Parathyroid adenoma (tissue), 2 donors: ENCODE data around the gene HOXA7.

ENCODE experiments used
- H2AFZ ChIP-seq: fragments of 300-600 bp; sonication (generic); one replicate; pipeline ENCODE4 v1.7.0; 2017; ENCODE audit warnings: antibody characterized with exemption, mild to moderate bottlenecking
- H3K27ac ChIP-seq: fragments of 300-600 bp; sonication (generic); one replicate; pipeline ENCODE4 v1.7.0; 2017
- H3K27me3 ChIP-seq: fragments of 300-600 bp; sonication (generic); one replicate; pipeline ENCODE4 v1.7.0; 2017; ENCODE audit warnings: low read length; ENCODE audit not compliant: control insufficient read depth, insufficient read depth
- H3K36me3 ChIP-seq: fragments of 300-600 bp; sonication (generic); one replicate; pipeline ENCODE4 v1.7.0; 2017; ENCODE audit warnings: low read length; ENCODE audit not compliant: control insufficient read depth, insufficient read depth
- H3K4me1 ChIP-seq: fragments of 300-600 bp; sonication (generic); one replicate; pipeline ENCODE4 v1.7.0; 2017; ENCODE audit warnings: control low read depth
- H3K4me2 ChIP-seq: fragments of 300-600 bp; sonication (generic); one replicate; pipeline ENCODE4 v1.7.0; 2017; ENCODE audit warnings: low read length
- H3K4me3 ChIP-seq: fragments of 300-600 bp; sonication (generic); one replicate; pipeline ENCODE4 v1.7.0; 2017; ENCODE audit warnings: low read depth, low read length
- H3K79me2 ChIP-seq: fragments of 300-600 bp; sonication (generic); one replicate; pipeline ENCODE4 v1.7.0; 2017; ENCODE audit warnings: control low read depth
- H3K9ac ChIP-seq: fragments of 300-600 bp; sonication (generic); one replicate; pipeline ENCODE4 v1.7.0; 2017; ENCODE audit warnings: mild to moderate bottlenecking
- H3K9me3 ChIP-seq: fragments of 300-600 bp; sonication (generic); one replicate; pipeline ENCODE4 v1.7.0; 2017; ENCODE audit warnings: low read length; ENCODE audit not compliant: control insufficient read depth
- TF ChIP-seq, protein P1 (sequence below): fragments of 300-600 bp; sonication (generic); IDR thresholded peaks from one replicate; pipeline ENCODE4 v1.7.0; 2017; ENCODE audit warnings: antibody characterized with exemption, mild to moderate bottlenecking
- donor health status: primary hyperparathyroidism.

HOXA7 gene

GRCh38 chr7:27142580-27143022 lies 13.9 kb downstream of the HOXA7 start:
- H3K27ac ChIP-seq: no peak overlapping the region
- no peaks in the 10 kb centered on the region for H3K27me3 ChIP-seq

DNA sequence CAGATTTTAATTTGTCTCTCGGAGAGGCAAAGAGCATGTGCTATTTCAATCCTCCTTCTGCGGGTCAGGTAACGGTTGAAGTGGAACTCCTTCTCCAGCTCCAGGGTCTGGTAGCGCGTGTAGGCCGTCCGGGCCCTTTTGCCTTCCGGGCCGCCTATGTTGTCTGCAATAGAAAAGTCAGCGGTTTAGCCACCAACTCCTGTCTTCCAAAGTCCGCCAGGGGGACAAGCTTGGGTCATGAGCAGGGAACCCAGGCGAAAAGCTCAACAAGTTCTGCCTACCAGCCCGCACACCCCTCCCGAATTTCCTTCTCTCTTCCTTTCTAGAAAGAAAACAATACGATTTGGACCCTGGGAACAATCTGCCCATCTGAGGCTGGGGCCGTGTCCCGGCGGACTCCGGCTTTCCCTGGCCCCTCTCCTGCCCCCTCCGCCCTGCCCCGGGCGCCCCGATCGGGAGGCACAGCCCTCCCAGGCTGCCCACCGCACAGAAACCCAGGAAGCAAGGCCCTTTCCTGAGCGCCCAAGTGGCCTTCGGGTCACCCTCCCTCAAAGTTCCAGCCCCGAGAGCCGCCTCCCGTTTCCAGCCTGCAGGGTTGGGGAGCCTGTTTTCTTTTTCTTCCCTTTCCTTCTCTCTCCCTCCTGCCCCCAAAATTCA lies 14.4 kb downstream of the HOXA7 start:
- no peaks in the 10 kb centered on the region for H3K36me3 ChIP-seq
- H3K4me1 ChIP-seq: no peaks in the 10 kb centered on the region
- H3K4me2 ChIP-seq: peak overlapping the region; percentile 91
- H3K4me3 ChIP-seq: peak overlapping the region; percentile 80
- H3K79me2 ChIP-seq: no peaks in the 10 kb centered on the region
- H3K27ac ChIP-seq: no peak overlapping the region
- TF ChIP-seq, protein P1, sequence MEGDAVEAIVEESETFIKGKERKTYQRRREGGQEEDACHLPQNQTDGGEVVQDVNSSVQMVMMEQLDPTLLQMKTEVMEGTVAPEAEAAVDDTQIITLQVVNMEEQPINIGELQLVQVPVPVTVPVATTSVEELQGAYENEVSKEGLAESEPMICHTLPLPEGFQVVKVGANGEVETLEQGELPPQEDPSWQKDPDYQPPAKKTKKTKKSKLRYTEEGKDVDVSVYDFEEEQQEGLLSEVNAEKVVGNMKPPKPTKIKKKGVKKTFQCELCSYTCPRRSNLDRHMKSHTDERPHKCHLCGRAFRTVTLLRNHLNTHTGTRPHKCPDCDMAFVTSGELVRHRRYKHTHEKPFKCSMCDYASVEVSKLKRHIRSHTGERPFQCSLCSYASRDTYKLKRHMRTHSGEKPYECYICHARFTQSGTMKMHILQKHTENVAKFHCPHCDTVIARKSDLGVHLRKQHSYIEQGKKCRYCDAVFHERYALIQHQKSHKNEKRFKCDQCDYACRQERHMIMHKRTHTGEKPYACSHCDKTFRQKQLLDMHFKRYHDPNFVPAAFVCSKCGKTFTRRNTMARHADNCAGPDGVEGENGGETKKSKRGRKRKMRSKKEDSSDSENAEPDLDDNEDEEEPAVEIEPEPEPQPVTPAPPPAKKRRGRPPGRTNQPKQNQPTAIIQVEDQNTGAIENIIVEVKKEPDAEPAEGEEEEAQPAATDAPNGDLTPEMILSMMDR: no peak
- H2AFZ ChIP-seq: no peak overlapping the region
- H3K27me3 ChIP-seq: no peaks in the 10 kb centered on the region
- H3K9ac ChIP-seq: no peak overlapping the region
- H3K9me3 ChIP-seq: no peaks in the 10 kb centered on the region

More at GRCh38 chr7:27142580-27143022, 13.9 kb downstream of the HOXA7 start:
- Histone ChIP-seq H3K4me1 (no peaks in the 10 kb centered on the region), H3K79me2 (no peaks in the 10 kb centered on the region), H3K4me2 (peak overlapping the region; percentile 91), H2AFZ (no peak overlapping the region), H3K36me3 (no peaks in the 10 kb centered on the region), H3K4me3 (peak overlapping the region; percentile 80), H3K9ac (no peak overlapping the region), H3K9me3 (no peaks in the 10 kb centered on the region)
- TF ChIP-seq, protein P1: no peak

GRCh38 chr7:27141137-27141922 lies 15.1 kb downstream of the HOXA7 start:
- H3K9ac ChIP-seq: no peak overlapping the region
- H3K4me2 ChIP-seq: peak overlapping the region; percentile 91
- no peaks in the 10 kb centered on the region for H3K79me2 ChIP-seq
- H3K36me3 ChIP-seq: no peaks in the 10 kb centered on the region
- no peaks in the 10 kb centered on the region for H3K27me3 ChIP-seq
- no peak overlapping the region for H3K27ac ChIP-seq
- TF ChIP-seq, protein P1: no peak
- peak overlapping the region; percentile 80 for H3K4me3 ChIP-seq
- no peaks in the 10 kb centered on the region for H3K9me3 ChIP-seq
- no peak overlapping the region for H2AFZ ChIP-seq
- H3K4me1 ChIP-seq: no peaks in the 10 kb centered on the region

- TF ChIP-seq, protein P1: no peak
- no peaks in the 10 kb centered on the region for H3K27me3 ChIP-seq
Measured at GRCh38 chr7:27140126-27140857, 16.2 kb downstream of the HOXA7 start.

More at GRCh38 chr7:27140126-27140857, 16.2 kb downstream of the HOXA7 start:
- Histone ChIP-seq H3K4me1 (no peaks in the 10 kb centered on the region), H3K36me3 (no peaks in the 10 kb centered on the region), H3K9ac (no peak overlapping the region), H3K4me3 (no peak overlapping the region), H3K9me3 (no peaks in the 10 kb centered on the region), H3K27ac (no peak overlapping the region), H3K79me2 (no peaks in the 10 kb centered on the region), H3K4me2 (no peak overlapping the region), H2AFZ (no peak overlapping the region)
